HepG2 (cell line): ENCODE results near the gene DLG2. TPM values are rescaled to one million over a fixed set of nuclear protein-coding genes. Genes with fewer than 3 reads are reported as not detected.

ENCODE experiments used
- ATAC-seq: fragments of 200-7000 bp; cut with Tn5 transposase; 3 replicates; pipeline ENCODE4 v1.9.1; 2020; ENCODE audit warnings: mild to moderate bottlenecking, moderate library complexity
- BruUV-seq: library from RNA; stranded (reverse); fragments of 400-500 nt; replicated peaks from 2 replicates; lab custom pipeline; 2021; lab: Mats Ljungman, UMichigan
- CTCF ChIA-PET: fragments of 300-600 bp; formaldehyde crosslinking; extraction: SDS; loops from one replicate; lab custom pipeline; 2021; ENCODE audit warnings: low total read pairs, inconsistent platforms, low intra/inter-chr PET ratio; lab: Yijun Ruan, JAX
- POLR2A ChIA-PET: fragments of 350-600 bp; sonication (Branson Sonifier 250); formaldehyde crosslinking; loops from one replicate; lab custom pipeline; 2020; ENCODE audit warnings: antibody characterized with exemption, inconsistent platforms; lab: Yijun Ruan, JAX
- DNase-seq: peaks from one replicate; pipeline ENCODE4 v3.0.0-alpha.2; 2015; ENCODE audit warnings: low spot score
- FAIRE-seq: peaks from 3 replicates; lab custom pipeline; 2011; peaks lifted over from hg19 to GRCh38; lab: Jason Lieb, UNC
- H2AFZ ChIP-seq: one replicate; pipeline ENCODE4 v1.6.1; 2011; ENCODE audit warnings: low read length, inconsistent platforms
- H3K27ac ChIP-seq: fragments of 300-600 bp; 3 replicates; pipeline ENCODE4 v1.8.0; 2011; ENCODE audit warnings: mixed run types, mild to moderate bottlenecking, mixed read lengths, low read length, inconsistent platforms; ENCODE audit not compliant: insufficient read depth; ENCODE audit errors: extremely low read length
- H3K27me3 ChIP-seq, 2 experiments: fragments of 200-600 bp in 1 of 2; 2 replicates in 1 of 2; 3 replicates in 1 of 2; pipeline versions ENCODE4 v1.6.0 to v1.8.0; 2011; ENCODE audit warnings: low read length in 2 of 2, mild to moderate bottlenecking in 2 of 2, moderate library complexity in 2 of 2, inconsistent platforms in 1 of 2; ENCODE audit not compliant: insufficient read depth in 2 of 2, control insufficient read depth in 1 of 2
- H3K36me3 ChIP-seq, 2 experiments: fragments of 200-600 bp in 1 of 2; replicated peaks in 1 of 2; 2 replicates in 1 of 2; 3 replicates in 1 of 2; pipeline versions ENCODE4 v1.5.1 to v1.8.0; 2011; ENCODE audit warnings: low read length in 2 of 2, inconsistent platforms in 1 of 2; ENCODE audit not compliant: insufficient read depth in 2 of 2, control insufficient read depth in 1 of 2
- H3K4me1 ChIP-seq: 2 replicates; pipeline ENCODE4 v1.5.1; 2012; ENCODE audit warnings: low read length, inconsistent platforms; ENCODE audit not compliant: insufficient read depth
- H3K4me2 ChIP-seq: 2 replicates; pipeline ENCODE4 v1.6.0; 2011; ENCODE audit warnings: low read depth, low read length, inconsistent platforms
- H3K4me3 ChIP-seq, 3 experiments: fragments of 200-600 bp in 1 of 3; sonication (generic), shearing (Covaris generic) in 1 of 3; replicated peaks in 1 of 3; 2 replicates each; pipeline ENCODE4 v1.5.1; 2011 to 2016; ENCODE audit warnings: low read length in 3 of 3, inconsistent platforms in 2 of 3, low read depth in 2 of 3, mild to moderate bottlenecking in 2 of 3, control low read depth in 1 of 3, mixed read lengths in 1 of 3; ENCODE audit not compliant: insufficient read depth in 1 of 3
- H3K79me2 ChIP-seq: one replicate; pipeline ENCODE4 v1.6.1; 2011; ENCODE audit warnings: low read length, inconsistent platforms; ENCODE audit not compliant: insufficient read depth
- H3K9ac ChIP-seq: 2 replicates; pipeline ENCODE4 v1.6.0; 2011; ENCODE audit warnings: mild to moderate bottlenecking, low read depth, low read length, inconsistent platforms; ENCODE audit not compliant: insufficient read depth
- H3K9me3 ChIP-seq: 2 replicates; pipeline ENCODE4 v1.5.1; 2012; ENCODE audit warnings: mild to moderate bottlenecking, low read length
- H4K20me1 ChIP-seq: 2 replicates; pipeline ENCODE4 v1.6.0; 2011; ENCODE audit warnings: inconsistent platforms, mild to moderate bottlenecking, low read length, moderate library complexity; ENCODE audit not compliant: insufficient read depth
- ASH2L ChIP-seq: fragments of 300-600, 200-600 bp; sonication (generic); IDR thresholded peaks from 2 replicates; pipeline ENCODE4 v1.7.0; 2017; ENCODE audit warnings: low read depth, mild to moderate bottlenecking, moderate library complexity, mixed read lengths, low read length; ENCODE audit not compliant: insufficient read length
- SOX13 ChIP-seq, 3 experiments: fragments of 450-650 bp in 1 of 3; sonication (generic) in 1 of 3; formaldehyde crosslinking in 1 of 3; IDR thresholded peaks in 2 of 3; conservative IDR thresholded peaks in 1 of 3; 2 replicates each; pipeline versions ENCODE4 v1.5.0 to v1.6.1; 2016 to 2020; ENCODE audit warnings: antibody characterized with exemption in 1 of 3, mild to moderate bottlenecking in 1 of 3, missing compliant biosample characterization in 1 of 3, missing genetic modification reagents in 1 of 3, moderate library complexity in 1 of 3
- WGBS: methylation state at CpG from one replicate; pipeline ENCODE4 v1.1.6; 2017; ENCODE audit warnings: low lambda C conversion rate; 5-methylcytosine and 5-hydroxymethylcytosine counted together
- in situ Hi-C: cut with HindIII; loops from 2 replicates; pipeline ENCODE4 v1.10.0; 2017; ENCODE audit warnings: low pct_unique_long_range_greater_than_20kb; ENCODE audit not compliant: extremely low pct_ligation_motif_present
- intact Hi-C: fragments of 100-400 bp; cut with micrococcal nuclease; formaldehyde crosslinking; loops from one replicate; pipeline ENCODE4 v1.10.0; 2022; ENCODE audit not compliant: unreplicated experiment
- polyA plus RNA-seq, 8 experiments: library from polyadenylated mRNA; depleted of rRNA in 3 of 8; stranded (reverse) in 7 of 8; unstranded in 1 of 8; fragments of >200 nt; fragmentation: Illumina TruSeq in 4 of 8; extraction: Trizol in 4 of 8; gene quantifications; 2 replicates each; pipeline versions ENCODE4 v1.2.1 to v1.2.3, GENCODE V29; 2011 to 2016; ENCODE audit warnings: low read depth in 4 of 8, missing spikeins in 1 of 8, mixed read lengths in 1 of 8; ENCODE audit not compliant: insufficient read depth in 1 of 8
- total RNA-seq, 5 experiments: library from RNA; depleted of rRNA; stranded (reverse); fragments of >200 nt; fragmentation: Illumina TruSeq; extraction: Trizol; gene quantifications; 2 replicates each; pipeline ENCODE4 v1.2.3, GENCODE V29; 2016; ENCODE audit warnings: low read depth in 1 of 5
- TF ChIP-seq, protein P1 (sequence below), 2 experiments: sonication (generic) in 1 of 2; formaldehyde crosslinking in 1 of 2; IDR thresholded peaks; 2 replicates each; pipeline versions ENCODE4 v1.4.0 to v1.6.1; 2018 to 2020; ENCODE audit warnings: missing genetic modification reagents in 2 of 2, borderline replicate concordance in 1 of 2, low read depth in 1 of 2, mild to moderate bottlenecking in 1 of 2, missing biosample characterization in 1 of 2
- TF ChIP-seq, protein P2 (sequence below): IDR thresholded peaks from 2 replicates; pipeline ENCODE4 v1.6.1; 2016

The DLG2 gene
- total and polyA plus RNA-seq, 2 of the 13 experiments (the other 11 are each of a cell fraction or from before 2014, with no cell fraction given) = 0.46 to 1.0 TPM

DNA sequence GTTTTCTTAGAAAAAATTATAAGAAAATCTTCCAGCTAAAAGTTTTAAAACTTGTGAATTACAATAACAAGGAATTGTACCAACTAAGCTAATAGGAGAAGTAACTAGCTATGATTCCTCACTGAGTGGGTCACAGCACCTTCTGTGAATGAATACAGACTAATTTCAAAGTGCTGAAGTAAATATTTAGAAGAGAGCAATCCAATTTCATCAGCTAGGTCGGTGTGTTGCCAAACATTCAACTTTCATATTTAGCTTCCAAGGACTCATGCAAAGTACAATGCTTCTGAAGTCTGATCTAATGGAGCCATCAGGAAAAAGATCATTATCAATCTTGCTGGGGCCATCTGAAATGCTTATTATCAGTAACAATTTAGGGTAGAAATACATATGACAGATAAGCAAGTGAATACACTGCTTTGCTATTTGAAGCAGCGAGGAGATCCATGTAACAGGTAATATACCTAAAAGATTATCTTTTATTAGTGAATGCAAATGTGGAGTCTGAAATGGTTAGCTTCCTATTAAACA lies 1590.4 kb downstream of the DLG2 start:
- Histone ChIP-seq H3K4me1 (no peaks in the 10 kb centered on the region), H3K9ac (no peak overlapping the region), H3K9me3 (no peaks in the 10 kb centered on the region), H3K4me2 (no peak overlapping the region), H3K36me3 (no peaks in the 10 kb centered on the region), H3K4me3 (no peak overlapping the region), H3K27me3 (no peaks in the 10 kb centered on the region), H3K27ac (no peak overlapping the region), H3K79me2 (no peaks in the 10 kb centered on the region), H2AFZ (no peak overlapping the region), H4K20me1 (no peaks in the 10 kb centered on the region)
- intact Hi-C loops = no loop called here
- no TSS peak for BruUV-seq
- ATAC-seq = no peak
- no peak for DNase-seq
- ChIA-PET POLR2A (no interaction called here), CTCF (no interaction called here)
- WGBS = 22% methylated on average over 2 of the region's 2 CpGs
- in situ Hi-C loops = no loop called here
- no peak for FAIRE-seq
- TF ChIP-seq ASH2L (no peak), SOX13 (IDR thresholded peaks at IDR 0.05) (no peak), SOX13 (CRISPR knock-in tag; conservative IDR thresholded peaks at IDR 0.05 in 1 of 2, IDR thresholded peaks at IDR 0.05 in 1 of 2) (no peak)
- TF ChIP-seq, protein P1, sequence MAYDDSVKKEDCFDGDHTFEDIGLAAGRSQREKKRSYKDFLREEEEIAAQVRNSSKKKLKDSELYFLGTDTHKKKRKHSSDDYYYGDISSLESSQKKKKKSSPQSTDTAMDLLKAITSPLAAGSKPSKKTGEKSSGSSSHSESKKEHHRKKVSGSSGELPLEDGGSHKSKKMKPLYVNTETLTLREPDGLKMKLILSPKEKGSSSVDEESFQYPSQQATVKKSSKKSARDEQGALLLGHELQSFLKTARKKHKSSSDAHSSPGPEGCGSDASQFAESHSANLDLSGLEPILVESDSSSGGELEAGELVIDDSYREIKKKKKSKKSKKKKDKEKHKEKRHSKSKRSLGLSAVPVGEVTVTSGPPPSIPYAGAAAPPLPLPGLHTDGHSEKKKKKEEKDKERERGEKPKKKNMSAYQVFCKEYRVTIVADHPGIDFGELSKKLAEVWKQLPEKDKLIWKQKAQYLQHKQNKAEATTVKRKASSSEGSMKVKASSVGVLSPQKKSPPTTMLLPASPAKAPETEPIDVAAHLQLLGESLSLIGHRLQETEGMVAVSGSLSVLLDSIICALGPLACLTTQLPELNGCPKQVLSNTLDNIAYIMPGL (CRISPR knock-in tag; IDR thresholded peaks at IDR 0.05; ENCODE audit: borderline replicate concordance in 1 of 2, low read depth in 1 of 2) = no peak
- TF ChIP-seq, protein P2, sequence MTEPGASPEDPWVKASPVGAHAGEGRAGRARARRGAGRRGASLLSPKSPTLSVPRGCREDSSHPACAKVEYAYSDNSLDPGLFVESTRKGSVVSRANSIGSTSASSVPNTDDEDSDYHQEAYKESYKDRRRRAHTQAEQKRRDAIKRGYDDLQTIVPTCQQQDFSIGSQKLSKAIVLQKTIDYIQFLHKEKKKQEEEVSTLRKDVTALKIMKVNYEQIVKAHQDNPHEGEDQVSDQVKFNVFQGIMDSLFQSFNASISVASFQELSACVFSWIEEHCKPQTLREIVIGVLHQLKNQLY (CRISPR knock-in tag) = no peak
